ENCODE measurements around the gene CACNA1I. TPM values are rescaled to one million over a fixed set of nuclear protein-coding genes. Genes with fewer than 3 reads are reported as not detected.

CACNA1I gene
- total RNA-seq, 1 experiment from 2014 or later, result 0.90 TPM

GRCh38 chr22:39593066-39593930, 22.7 kb downstream of the CACNA1I start:
- no peaks in the 10 kb centered on the region for H3K9me3 ChIP-seq (ENCODE audit: low read depth, low read length, poor library complexity, severe bottlenecking)
- DNase-seq (ENCODE audit: low spot score), result no peak
- TF ChIP-seq EZH2 (IDR thresholded peaks at IDR 0.05; ENCODE audit: borderline replicate concordance, low read depth, low read length, poor library complexity, severe bottlenecking), result no peak
- no peak for TF ChIP-seq CTCF (conservative IDR thresholded peaks at IDR 0.05; ENCODE audit: low read depth, low read length)
- BruUV-seq (replicated peaks), result no TSS peak
- intact Hi-C loops (cut with micrococcal nuclease; ENCODE audit: unreplicated experiment), result no loop called here
- H3K36me3 ChIP-seq (ENCODE audit: insufficient read depth, low read length, poor library complexity, severe bottlenecking), result no peaks in the 10 kb centered on the region
- no peak overlapping the region for H3K27ac ChIP-seq (ENCODE audit: low read depth, low read length, poor library complexity, severe bottlenecking)
- POLR2A ChIA-PET (ENCODE audit: low non-redundant PET), result no interaction called here
- no peaks in the 10 kb centered on the region for H3K27me3 ChIP-seq (replicated peaks; ENCODE audit: insufficient read depth, low read depth, low read length, poor library complexity)
- CTCF ChIA-PET, result no interaction called here
- H3K4me3 ChIP-seq (ENCODE audit: low read depth, low read length, poor library complexity, severe bottlenecking), result no peak overlapping the region
- no peaks in the 10 kb centered on the region for H3K4me1 ChIP-seq (ENCODE audit: insufficient read depth, low read length, poor library complexity, severe bottlenecking)

- intact Hi-C loops (cut with micrococcal nuclease; ENCODE audit: unreplicated experiment), result no loop called here
- H3K36me3 ChIP-seq (ENCODE audit: insufficient read depth, low read length, poor library complexity, severe bottlenecking), result no peaks in the 10 kb centered on the region
- no peak for TF ChIP-seq EZH2 (IDR thresholded peaks at IDR 0.05; ENCODE audit: borderline replicate concordance, low read depth, low read length, poor library complexity, severe bottlenecking)
- TF ChIP-seq CTCF (conservative IDR thresholded peaks at IDR 0.05; ENCODE audit: low read depth, low read length), result no peak
- no peaks in the 10 kb centered on the region for H3K9me3 ChIP-seq (ENCODE audit: low read depth, low read length, poor library complexity, severe bottlenecking)
- no peak overlapping the region for H3K27ac ChIP-seq (ENCODE audit: low read depth, low read length, poor library complexity, severe bottlenecking)
- ChIA-PET POLR2A (ENCODE audit: low non-redundant PET) (no interaction called here), CTCF (no interaction called here)
- BruUV-seq (replicated peaks), result no TSS peak
- H3K4me3 ChIP-seq (ENCODE audit: low read depth, low read length, poor library complexity, severe bottlenecking), result no peak overlapping the region
- no peak for DNase-seq (ENCODE audit: low spot score)
- no peaks in the 10 kb centered on the region for H3K4me1 ChIP-seq (ENCODE audit: insufficient read depth, low read length, poor library complexity, severe bottlenecking)
- no peaks in the 10 kb centered on the region for H3K27me3 ChIP-seq (replicated peaks; ENCODE audit: insufficient read depth, low read depth, low read length, poor library complexity)
Measured at GRCh38 chr22:39593931-39594285, 23.4 kb downstream of the CACNA1I start.

- no TSS peak for BruUV-seq (replicated peaks)
- TF ChIP-seq CTCF (conservative IDR thresholded peaks at IDR 0.05; ENCODE audit: low read depth, low read length) (no peak), EZH2 (IDR thresholded peaks at IDR 0.05; ENCODE audit: borderline replicate concordance, low read depth, low read length, poor library complexity, severe bottlenecking) (no peak)
- H3K4me3 ChIP-seq (ENCODE audit: low read depth, low read length, poor library complexity, severe bottlenecking), result no peak overlapping the region
- DNase-seq (ENCODE audit: low spot score), result no peak
- ChIA-PET CTCF (no interaction called here), POLR2A (ENCODE audit: low non-redundant PET) (no interaction called here)
- H3K9me3 ChIP-seq (ENCODE audit: low read depth, low read length, poor library complexity, severe bottlenecking), result no peaks in the 10 kb centered on the region
- no peaks in the 10 kb centered on the region for H3K27me3 ChIP-seq (replicated peaks; ENCODE audit: insufficient read depth, low read depth, low read length, poor library complexity)
- intact Hi-C loops (cut with micrococcal nuclease; ENCODE audit: unreplicated experiment), result no loop called here
- no peaks in the 10 kb centered on the region for H3K4me1 ChIP-seq (ENCODE audit: insufficient read depth, low read length, poor library complexity, severe bottlenecking)
- no peak overlapping the region for H3K27ac ChIP-seq (ENCODE audit: low read depth, low read length, poor library complexity, severe bottlenecking)
- no peaks in the 10 kb centered on the region for H3K36me3 ChIP-seq (ENCODE audit: insufficient read depth, low read length, poor library complexity, severe bottlenecking)
Measured at GRCh38 chr22:39594411-39594810, 23.9 kb downstream of the CACNA1I start.
